ENCODE measurements around the gene CASP8AP2.
A peak's percentile ranks its signal among the peaks of the same experiment; 100 is the strongest.
"Not testable (repeated sequence)": the region's sequence is repeated elsewhere in the genome, so short reads cannot be mapped to it uniquely, and the experiment has no call there.

CASP8AP2 gene

GRCh38 chr6:89890845-89891528 lies 61.3 kb downstream of the CASP8AP2 start:
- DNase-seq, result peak in 1 of 2 experiments; percentile 32

GRCh38 chr6:89892577-89892976 lies 62.9 kb downstream of the CASP8AP2 start:
- DNase-seq, result not testable (repeated sequence)

GRCh38 chr6:89894169-89894568 lies 64.5 kb downstream of the CASP8AP2 start, which contains the start of gene GJA10:
Gene GJA10, plus strand, starts transcription at chr6:89894469. Its CDS starts 0 bp downstream, at chr6:89894469.
- DNase-seq, result no peak

GRCh38 chr6:89895276-89895874 lies 65.7 kb downstream of the CASP8AP2 start:
- DNase-seq, result no peak

- DNase-seq, result not testable (repeated sequence)
Observed at GRCh38 chr6:89910001-89910901, 80.6 kb downstream of the CASP8AP2 start.

- DNase-seq, result no peak
Observed at GRCh38 chr6:89910902-89911240, 81.2 kb downstream of the CASP8AP2 start.

GRCh38 chr6:89916136-89916920 lies 86.6 kb downstream of the CASP8AP2 start:
- no peak for DNase-seq

- no peak for DNase-seq
Observed at GRCh38 chr6:89917216-89917615, 87.5 kb downstream of the CASP8AP2 start.

- no peak for DNase-seq
Observed at GRCh38 chr6:89917801-89918366, 88.2 kb downstream of the CASP8AP2 start.

Data from NCI-H187 (cell line).